ENCODE results near the gene CYTH2.

DNA sequence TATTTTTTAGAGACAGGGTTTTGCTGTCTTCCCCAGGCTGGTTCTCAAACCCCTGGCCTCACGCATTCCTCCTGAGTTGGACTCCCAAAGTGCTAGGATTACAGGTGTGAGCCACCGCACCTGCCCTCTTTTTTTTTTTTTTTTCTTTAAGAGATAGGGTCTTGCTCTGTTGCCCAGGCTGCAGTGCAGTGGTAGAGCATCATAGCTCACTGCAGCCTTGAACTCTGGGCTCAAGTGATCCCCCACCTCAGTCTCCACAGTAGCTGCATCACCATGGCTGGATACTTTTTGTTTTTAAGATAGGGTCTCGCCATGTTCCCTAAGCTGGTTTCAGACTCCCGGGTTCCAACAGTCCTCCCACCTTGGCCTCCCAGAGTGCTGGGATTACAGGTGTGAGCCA is 12.3 kb upstream of the CYTH2 start:
- TF ChIP-seq MXI1 (conservative IDR thresholded peaks at IDR 0.05; ENCODE audit: poor library complexity, severe bottlenecking) (no peak), EP300 (conservative IDR thresholded peaks at IDR 0.05; ENCODE audit: poor library complexity, severe bottlenecking) (no peak), RAD21 (conservative IDR thresholded peaks at IDR 0.05) (no peak), POLR2AphosphoS5 (IDR thresholded peaks at IDR 0.05) (no peak)
- TF ChIP-seq, protein P1, sequence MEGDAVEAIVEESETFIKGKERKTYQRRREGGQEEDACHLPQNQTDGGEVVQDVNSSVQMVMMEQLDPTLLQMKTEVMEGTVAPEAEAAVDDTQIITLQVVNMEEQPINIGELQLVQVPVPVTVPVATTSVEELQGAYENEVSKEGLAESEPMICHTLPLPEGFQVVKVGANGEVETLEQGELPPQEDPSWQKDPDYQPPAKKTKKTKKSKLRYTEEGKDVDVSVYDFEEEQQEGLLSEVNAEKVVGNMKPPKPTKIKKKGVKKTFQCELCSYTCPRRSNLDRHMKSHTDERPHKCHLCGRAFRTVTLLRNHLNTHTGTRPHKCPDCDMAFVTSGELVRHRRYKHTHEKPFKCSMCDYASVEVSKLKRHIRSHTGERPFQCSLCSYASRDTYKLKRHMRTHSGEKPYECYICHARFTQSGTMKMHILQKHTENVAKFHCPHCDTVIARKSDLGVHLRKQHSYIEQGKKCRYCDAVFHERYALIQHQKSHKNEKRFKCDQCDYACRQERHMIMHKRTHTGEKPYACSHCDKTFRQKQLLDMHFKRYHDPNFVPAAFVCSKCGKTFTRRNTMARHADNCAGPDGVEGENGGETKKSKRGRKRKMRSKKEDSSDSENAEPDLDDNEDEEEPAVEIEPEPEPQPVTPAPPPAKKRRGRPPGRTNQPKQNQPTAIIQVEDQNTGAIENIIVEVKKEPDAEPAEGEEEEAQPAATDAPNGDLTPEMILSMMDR (IDR thresholded peaks at IDR 0.05; ENCODE audit: poor library complexity, severe bottlenecking) = no peak
